Stimulated activated CD8-positive, alpha-beta memory T cell treated with anti-CD3 and anti-CD28 coated beads, Interleukin-7, amount 100 ng/mL, for 48 hours (primary cell): ENCODE results near the gene KCNQ1.

ENCODE experiments used
- DNase-seq, 2 donors: peaks; one replicate each; pipeline ENCODE4 v3.0.0-alpha.2; 2020; ENCODE audit warnings: low read depth in 1 of 2; ENCODE audit errors: extremely low read depth in 1 of 2

KCNQ1 gene

GRCh38 chr11:2577031-2577990 lies 132.5 kb downstream of the KCNQ1 start:
- no peak for DNase-seq

DNA sequence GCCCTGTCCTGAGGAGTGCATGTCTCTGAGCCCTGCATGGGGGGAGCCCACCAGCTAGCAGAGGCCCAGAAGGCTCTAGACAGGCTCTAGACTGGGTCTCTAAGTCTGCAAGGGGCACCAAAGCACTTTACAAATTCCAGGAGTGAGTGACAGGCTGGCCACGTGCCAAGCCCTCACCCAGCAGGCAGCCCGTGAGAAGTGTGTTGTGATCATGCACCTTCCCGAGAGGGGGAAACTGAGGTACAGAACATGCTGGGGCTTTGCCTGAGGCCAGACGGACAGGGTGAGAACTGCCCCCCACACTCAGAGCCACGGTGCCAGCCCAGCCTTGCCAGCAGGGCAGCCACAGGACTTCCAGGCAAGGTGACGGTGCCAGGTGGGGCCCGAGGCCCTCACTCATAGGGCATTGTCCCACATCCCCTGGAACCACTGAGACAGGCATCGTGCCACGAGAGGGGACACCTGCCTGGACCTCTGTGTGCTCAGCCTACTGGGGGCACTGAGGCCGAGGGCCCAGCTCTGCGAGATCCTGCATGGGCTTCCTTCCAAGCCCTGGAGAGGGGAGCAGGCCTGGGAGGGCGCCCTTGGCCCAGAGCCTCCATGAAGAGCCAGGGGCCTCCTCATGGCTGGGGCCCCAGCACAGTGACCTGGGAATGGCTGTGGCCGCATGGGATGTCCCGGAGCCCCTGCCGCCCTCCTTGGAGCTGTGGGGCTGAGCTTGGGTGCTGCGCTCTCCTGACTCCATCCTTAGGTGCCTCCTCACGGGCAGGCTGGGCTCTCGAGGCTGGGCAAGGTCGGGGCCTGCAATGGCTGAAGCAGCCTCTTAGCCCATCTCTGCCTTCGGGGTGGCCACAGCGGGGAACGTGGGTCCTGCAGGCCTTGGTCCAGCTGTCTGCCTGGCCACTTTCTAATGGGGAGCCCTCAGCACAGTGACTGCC lies 133.5 kb downstream of the KCNQ1 start:
- no peak for DNase-seq

DNA sequence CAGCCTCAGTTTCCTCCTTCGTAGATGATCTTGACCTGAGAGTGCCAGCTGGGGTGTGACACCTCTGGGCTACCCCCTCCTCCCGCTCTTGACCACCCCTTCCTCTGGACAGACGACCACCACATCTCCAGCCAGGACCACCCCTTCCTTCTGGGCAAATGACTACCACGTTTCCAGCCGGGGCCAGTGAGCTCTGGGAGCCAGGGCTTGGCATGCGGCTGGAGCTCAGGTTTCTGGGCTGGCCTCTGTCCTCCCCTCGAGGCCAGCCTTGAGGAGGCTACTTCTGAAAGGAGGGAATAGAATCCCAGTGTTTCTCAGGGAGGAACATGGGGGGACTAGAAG lies 134.1 kb downstream of the KCNQ1 start:
- no peak for DNase-seq

- no peak for DNase-seq
These were observed 134.7 kb downstream of the KCNQ1 start for GRCh38 chr11:2579315-2580060.

DNA sequence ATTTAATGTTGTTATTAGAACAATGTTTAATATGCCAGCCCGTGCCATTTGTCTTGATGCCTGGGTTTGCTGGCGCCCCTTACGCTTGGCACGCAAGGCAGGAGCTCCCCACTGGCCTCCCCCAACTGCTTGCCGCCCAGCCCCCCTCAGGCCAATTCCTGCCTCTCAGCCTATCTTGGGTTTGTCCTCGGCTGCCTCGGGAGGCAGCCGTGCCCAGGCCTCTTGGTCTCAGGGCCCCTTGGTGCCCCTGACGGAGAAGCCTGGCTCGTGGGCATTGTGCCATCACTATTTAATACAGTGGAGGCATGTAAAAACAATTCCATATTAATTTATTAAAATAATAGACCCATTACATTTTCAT lies 135.2 kb downstream of the KCNQ1 start:
- DNase-seq = no peak

DNA sequence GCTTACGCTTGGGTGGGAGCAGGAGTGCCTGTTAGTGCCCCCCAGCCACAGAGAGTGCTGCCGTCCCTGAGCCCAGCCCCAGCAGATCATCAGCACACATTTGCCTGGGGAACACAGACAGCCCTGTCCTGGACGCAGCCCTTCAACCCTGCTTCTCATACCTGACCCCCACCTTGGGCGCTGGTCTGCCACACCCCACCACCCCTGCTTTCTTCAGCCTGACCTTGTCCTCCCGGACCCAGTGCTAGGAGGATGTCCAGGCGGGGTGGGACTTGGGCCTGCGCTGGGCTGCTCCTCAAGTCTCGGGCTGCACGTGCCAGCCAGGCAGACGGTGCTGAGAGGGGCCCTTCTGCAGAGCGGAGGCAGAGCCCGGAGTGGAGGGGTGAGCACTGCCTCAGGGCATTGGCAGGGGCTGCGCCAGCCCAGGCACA lies 135.8 kb downstream of the KCNQ1 start:
- no peak for DNase-seq

DNA sequence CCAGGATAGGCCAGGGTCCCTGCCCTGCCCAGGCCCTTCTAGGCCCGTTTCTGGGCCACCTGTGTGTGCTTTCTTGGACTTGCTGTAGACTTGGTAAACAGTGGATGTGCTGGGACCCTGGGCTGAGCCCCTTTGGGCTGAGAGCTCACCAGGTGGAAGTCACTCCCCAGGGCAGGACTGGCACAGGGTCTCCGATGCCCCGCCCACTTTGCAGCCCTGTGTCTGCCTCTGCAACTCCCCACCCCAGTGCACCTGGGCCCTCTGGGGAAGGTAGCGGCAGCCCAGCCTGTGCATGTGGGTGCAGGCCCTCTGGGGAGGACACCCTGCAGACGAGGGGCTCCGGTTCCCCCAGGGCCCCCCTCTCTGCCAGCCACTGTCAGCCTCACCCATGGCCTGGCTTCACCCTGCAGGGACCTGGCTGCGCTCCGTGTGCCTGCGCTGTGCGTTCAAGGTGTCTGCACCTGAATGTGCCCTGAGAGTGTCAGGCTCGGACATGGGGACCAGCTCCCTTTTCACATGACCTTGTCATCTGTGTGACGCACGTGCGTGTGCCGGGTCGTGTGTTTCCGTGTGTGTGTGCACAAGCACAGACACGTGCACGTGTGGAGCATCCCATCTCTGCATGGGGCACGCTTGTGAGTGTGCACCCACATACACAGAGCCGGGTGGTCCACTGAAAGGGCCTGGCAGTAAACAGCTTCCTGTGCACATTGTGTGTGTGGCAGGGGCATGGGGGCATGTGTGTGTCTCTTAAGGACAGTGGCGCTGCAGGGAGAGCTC lies 136.5 kb downstream of the KCNQ1 start:
- no peak for DNase-seq

- no peak for DNase-seq
These were observed 137.1 kb downstream of the KCNQ1 start for GRCh38 chr11:2581931-2582350.

DNA sequence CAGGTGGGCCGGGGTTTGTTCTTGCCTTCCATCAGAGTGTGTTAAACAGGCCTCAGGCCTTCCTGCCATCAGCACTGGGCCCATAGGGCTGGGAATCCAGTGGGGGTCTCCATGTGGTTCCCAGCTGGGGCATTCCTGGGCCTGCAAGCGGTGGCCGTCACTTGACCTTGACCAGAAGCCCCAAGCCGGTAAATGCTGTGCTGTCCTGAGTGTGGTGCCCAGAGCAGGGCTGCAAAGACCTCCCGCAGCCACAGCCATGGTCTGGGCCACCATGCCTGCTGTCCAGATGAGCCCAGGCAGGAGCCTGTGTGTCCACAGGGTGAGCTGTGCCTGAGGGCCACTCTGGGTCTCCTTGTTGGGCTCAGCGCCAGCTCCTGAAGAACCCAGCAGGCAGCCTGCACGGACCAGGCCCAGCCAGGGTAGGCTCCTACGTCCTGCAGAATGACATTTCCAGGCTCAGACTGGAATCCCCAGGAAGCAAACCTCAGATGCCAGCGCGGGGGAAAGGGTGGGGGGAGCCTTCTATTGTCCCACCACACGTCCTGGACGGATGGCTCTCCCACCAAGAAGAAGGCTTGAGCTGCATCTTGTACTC lies 137.6 kb downstream of the KCNQ1 start:
- DNase-seq = no peak

GRCh38 chr11:2582946-2583604 lies 138.3 kb downstream of the KCNQ1 start:
- DNase-seq = no peak

DNA sequence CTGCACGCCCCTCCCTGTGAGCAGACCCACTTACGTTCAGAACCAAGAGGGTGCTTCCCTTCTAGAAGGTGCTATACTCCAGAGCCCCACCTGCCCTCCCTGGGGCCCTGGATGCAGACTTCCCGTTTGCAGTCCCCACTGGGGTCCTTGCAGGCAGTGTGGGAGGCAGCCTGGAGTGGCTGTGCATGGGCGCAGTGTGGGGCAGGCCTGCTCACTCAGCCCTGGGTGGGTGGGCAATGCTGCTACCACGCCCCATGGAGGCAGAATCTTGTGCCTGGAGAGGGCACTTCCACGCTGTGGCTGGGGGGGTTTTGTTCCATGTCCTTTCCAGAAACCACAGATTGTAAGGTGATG lies 138.8 kb downstream of the KCNQ1 start:
- no peak for DNase-seq

- DNase-seq = no peak
These were observed 139.6 kb downstream of the KCNQ1 start for GRCh38 chr11:2584434-2584811.

DNA sequence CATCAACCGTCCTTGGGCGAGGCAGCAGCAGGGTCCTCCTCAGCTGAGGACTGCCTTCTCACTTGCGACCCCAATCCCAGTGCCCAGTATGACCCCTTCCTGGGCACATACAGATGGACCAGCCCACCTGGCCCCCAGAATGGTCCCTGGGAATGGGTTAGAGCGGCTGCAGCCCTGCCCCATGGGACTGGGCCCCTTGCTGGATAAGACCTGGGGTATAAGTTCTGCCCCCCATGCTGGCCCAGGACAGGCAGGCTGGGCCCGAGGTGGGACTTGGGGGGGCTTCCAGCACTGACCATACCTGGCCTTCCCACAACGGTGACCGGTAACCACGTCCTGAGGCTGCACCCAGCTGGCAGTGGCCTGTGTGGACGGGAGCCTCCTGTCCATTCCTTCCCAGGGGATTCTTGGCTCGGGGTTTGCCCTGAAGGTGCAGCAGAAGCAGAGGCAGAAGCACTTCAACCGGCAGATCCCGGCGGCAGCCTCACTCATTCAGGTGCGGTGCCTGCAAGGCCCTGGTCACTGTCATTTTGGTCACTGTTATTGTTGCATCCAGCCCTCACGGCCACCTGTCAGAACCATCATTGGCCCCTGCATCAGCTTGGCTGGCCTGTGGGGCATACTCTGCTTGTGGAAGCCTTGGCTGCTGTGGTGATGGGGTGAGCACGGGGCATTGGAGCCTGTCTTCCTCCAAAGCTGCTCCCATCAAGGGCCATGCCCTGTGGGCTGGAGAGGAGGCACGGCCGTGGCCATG lies 140.2 kb downstream of the KCNQ1 start:
- no peak for DNase-seq

GRCh38 chr11:2585566-2586086 lies 140.8 kb downstream of the KCNQ1 start:
- DNase-seq = no peak

DNA sequence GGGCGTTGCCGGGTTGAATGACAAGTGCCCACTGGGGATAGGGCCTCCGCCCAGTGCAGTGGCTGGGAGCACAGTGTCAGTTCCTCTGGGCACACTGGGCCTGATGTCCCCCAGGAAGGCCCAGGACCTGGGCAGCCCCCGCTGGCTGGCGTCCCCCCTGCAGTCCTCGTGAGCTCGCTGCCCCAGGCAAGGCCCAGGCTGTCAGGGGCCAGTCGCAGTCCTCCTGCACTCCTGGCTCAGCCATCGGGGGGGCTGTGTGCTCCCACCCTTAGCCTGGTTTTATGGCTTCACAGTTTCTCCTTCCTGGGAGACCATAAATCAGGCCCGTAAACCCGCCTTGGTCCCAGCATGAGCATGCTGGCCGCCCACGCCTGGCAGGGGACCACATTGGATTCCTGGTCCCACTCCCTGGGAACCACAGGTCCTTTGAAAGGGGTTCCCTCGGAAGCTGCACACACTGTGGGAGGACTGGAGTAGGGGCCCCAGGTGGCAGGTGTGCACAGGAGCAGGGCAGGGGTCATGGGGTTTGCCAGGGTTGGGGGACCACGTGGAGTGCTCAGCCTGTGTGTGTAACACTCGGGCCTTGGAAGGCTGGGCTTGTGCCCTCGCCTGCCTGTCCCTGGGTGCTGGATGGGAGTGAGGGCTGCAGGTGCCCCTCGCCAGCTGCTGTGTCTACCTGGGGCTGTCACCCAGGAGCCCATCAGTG lies 141.4 kb downstream of the KCNQ1 start:
- DNase-seq = no peak

- no peak for DNase-seq
These were observed 142.0 kb downstream of the KCNQ1 start for GRCh38 chr11:2586793-2587131.

- DNase-seq = no peak
These were observed 142.5 kb downstream of the KCNQ1 start for GRCh38 chr11:2587132-2587930.
